ENCODE measurements around the gene HNRNPM.

HNRNPM gene

GRCh38 chr19:8459520-8460270 is 14.9 kb downstream of the HNRNPM start:
- peaks cover 41% of the 10 kb centered on the region for H3K4me1 ChIP-seq (ENCODE audit: insufficient read depth, low read length)
- H3K9me3 ChIP-seq (ENCODE audit: control insufficient read depth, insufficient read depth, low read length), result no peaks in the 10 kb centered on the region
- no peak overlapping the region for H3K9ac ChIP-seq (ENCODE audit: low read depth, low read length)
- H3K36me3 ChIP-seq (ENCODE audit: insufficient read depth, low read length), result peaks cover 41% of the 10 kb centered on the region

GRCh38 chr19:8460516-8461298 is 15.9 kb downstream of the HNRNPM start:
- no peaks in the 10 kb centered on the region for H3K9me3 ChIP-seq (ENCODE audit: control insufficient read depth, insufficient read depth, low read length)
- H3K4me1 ChIP-seq (ENCODE audit: insufficient read depth, low read length), result peaks cover 36% of the 10 kb centered on the region
- no peak overlapping the region for H3K9ac ChIP-seq (ENCODE audit: low read depth, low read length)
- H3K36me3 ChIP-seq (ENCODE audit: insufficient read depth, low read length), result peaks cover 45% of the 10 kb centered on the region

- Histone ChIP-seq H3K36me3 (ENCODE audit: insufficient read depth, low read length) (peaks cover 44% of the 10 kb centered on the region), H3K9ac (ENCODE audit: low read depth, low read length) (no peak overlapping the region), H3K9me3 (ENCODE audit: control insufficient read depth, insufficient read depth, low read length) (no peaks in the 10 kb centered on the region), H3K4me1 (ENCODE audit: insufficient read depth, low read length) (peaks cover 30% of the 10 kb centered on the region)
These were observed 16.6 kb downstream of the HNRNPM start for GRCh38 chr19:8461376-8461775.

GRCh38 chr19:8461891-8462290 is 17.1 kb downstream of the HNRNPM start:
- no peaks in the 10 kb centered on the region for H3K9me3 ChIP-seq (ENCODE audit: control insufficient read depth, insufficient read depth, low read length)

GRCh38 chr19:8462571-8462970 is 17.8 kb downstream of the HNRNPM start:
- Histone ChIP-seq H3K36me3 (ENCODE audit: insufficient read depth, low read length) (peaks cover 45% of the 10 kb centered on the region), H3K4me1 (ENCODE audit: insufficient read depth, low read length) (peaks cover 21% of the 10 kb centered on the region), H3K9ac (ENCODE audit: low read depth, low read length) (no peak overlapping the region), H3K9me3 (ENCODE audit: control insufficient read depth, insufficient read depth, low read length) (no peaks in the 10 kb centered on the region)

More at GRCh38 chr19:8461891-8462290, 17.1 kb downstream of the HNRNPM start:
- Histone ChIP-seq H3K9ac (ENCODE audit: low read depth, low read length) (no peak overlapping the region), H3K36me3 (ENCODE audit: insufficient read depth, low read length) (peaks cover 42% of the 10 kb centered on the region), H3K4me1 (ENCODE audit: insufficient read depth, low read length) (peaks cover 25% of the 10 kb centered on the region)

GRCh38 chr19:8463365-8463764 is 18.6 kb downstream of the HNRNPM start:
- H3K9ac ChIP-seq (ENCODE audit: low read depth, low read length), result no peak overlapping the region
- peaks cover 49% of the 10 kb centered on the region for H3K36me3 ChIP-seq (ENCODE audit: insufficient read depth, low read length)
- no peaks in the 10 kb centered on the region for H3K9me3 ChIP-seq (ENCODE audit: control insufficient read depth, insufficient read depth, low read length)
- H3K4me1 ChIP-seq (ENCODE audit: insufficient read depth, low read length), result peaks cover 15% of the 10 kb centered on the region

- Histone ChIP-seq H3K9me3 (ENCODE audit: control insufficient read depth, insufficient read depth, low read length) (no peaks in the 10 kb centered on the region), H3K36me3 (ENCODE audit: insufficient read depth, low read length) (peaks cover 67% of the 10 kb centered on the region), H3K4me1 (ENCODE audit: insufficient read depth, low read length) (no peaks in the 10 kb centered on the region), H3K9ac (ENCODE audit: low read depth, low read length) (no peak overlapping the region)
These were observed 21.2 kb downstream of the HNRNPM start for GRCh38 chr19:8466018-8466417.

- Histone ChIP-seq H3K9me3 (ENCODE audit: control insufficient read depth, insufficient read depth, low read length) (no peaks in the 10 kb centered on the region), H3K4me1 (ENCODE audit: insufficient read depth, low read length) (no peaks in the 10 kb centered on the region), H3K9ac (ENCODE audit: low read depth, low read length) (no peak overlapping the region), H3K36me3 (ENCODE audit: insufficient read depth, low read length) (peaks cover 77% of the 10 kb centered on the region)
These were observed 23.3 kb downstream of the HNRNPM start for GRCh38 chr19:8468124-8468523.

GRCh38 chr19:8468761-8469373 is 24.1 kb downstream of the HNRNPM start:
- Histone ChIP-seq H3K4me1 (ENCODE audit: insufficient read depth, low read length) (no peaks in the 10 kb centered on the region), H3K9me3 (ENCODE audit: control insufficient read depth, insufficient read depth, low read length) (no peaks in the 10 kb centered on the region), H3K9ac (ENCODE audit: low read depth, low read length) (no peak overlapping the region), H3K36me3 (ENCODE audit: insufficient read depth, low read length) (peaks cover 75% of the 10 kb centered on the region)

GRCh38 chr19:8469613-8470368 is 25.0 kb downstream of the HNRNPM start:
- H3K9me3 ChIP-seq (ENCODE audit: control insufficient read depth, insufficient read depth, low read length), result no peaks in the 10 kb centered on the region
- no peak overlapping the region for H3K9ac ChIP-seq (ENCODE audit: low read depth, low read length)
- no peaks in the 10 kb centered on the region for H3K4me1 ChIP-seq (ENCODE audit: insufficient read depth, low read length)
- H3K36me3 ChIP-seq (ENCODE audit: insufficient read depth, low read length), result peaks cover 76% of the 10 kb centered on the region

- Histone ChIP-seq H3K9ac (ENCODE audit: low read depth, low read length) (no peak overlapping the region), H3K4me1 (ENCODE audit: insufficient read depth, low read length) (no peaks in the 10 kb centered on the region), H3K36me3 (ENCODE audit: insufficient read depth, low read length) (peaks cover 64% of the 10 kb centered on the region), H3K9me3 (ENCODE audit: control insufficient read depth, insufficient read depth, low read length) (no peaks in the 10 kb centered on the region)
These were observed 29.1 kb downstream of the HNRNPM start for GRCh38 chr19:8473648-8474476.

- H3K4me1 ChIP-seq (ENCODE audit: insufficient read depth, low read length), result no peaks in the 10 kb centered on the region
- H3K36me3 ChIP-seq (ENCODE audit: insufficient read depth, low read length), result peaks cover 53% of the 10 kb centered on the region
- no peak overlapping the region for H3K9ac ChIP-seq (ENCODE audit: low read depth, low read length)
- no peaks in the 10 kb centered on the region for H3K9me3 ChIP-seq (ENCODE audit: control insufficient read depth, insufficient read depth, low read length)
These were observed 30.2 kb downstream of the HNRNPM start for GRCh38 chr19:8475005-8475404.

GRCh38 chr19:8476524-8476923 is 31.7 kb downstream of the HNRNPM start:
- Histone ChIP-seq H3K4me1 (ENCODE audit: insufficient read depth, low read length) (no peaks in the 10 kb centered on the region), H3K9ac (ENCODE audit: low read depth, low read length) (no peak overlapping the region), H3K9me3 (ENCODE audit: control insufficient read depth, insufficient read depth, low read length) (no peaks in the 10 kb centered on the region), H3K36me3 (ENCODE audit: insufficient read depth, low read length) (peaks cover 42% of the 10 kb centered on the region)
